Right lobe of liver (tissue), 6 donors: ENCODE measurements around the gene STON2. TPM values are rescaled to one million over a fixed set of nuclear protein-coding genes. Genes with fewer than 3 reads are reported as not detected.

Experiments
- ATAC-seq, 4 donors: fragments of 200-7000 bp; cut with Tn5 transposase; one replicate each; pipeline ENCODE4 v1.9.1; 2020; ENCODE audit warnings: mild to moderate bottlenecking in 4 of 4, moderate library complexity in 4 of 4
- DNase-seq, 3 donors: peaks; one replicate each; pipeline ENCODE4 v3.0.0-alpha.2; 2020
- H3K27ac ChIP-seq, 3 donors: fragments of 200-600 bp; one replicate each; pipeline ENCODE4 v1.8.0; 2022
- H3K27me3 ChIP-seq, 2 donors: fragments of 200-600 bp; one replicate each; pipeline ENCODE4 v1.8.0; 2022
- H3K36me3 ChIP-seq, 4 donors: fragments of 200-600 bp; sonication (generic) in 1 of 4; one replicate each; pipeline versions ENCODE4 v1.5.1 to v1.8.0; 2017 to 2022; ENCODE audit warnings: control low read depth in 1 of 4
- H3K4me1 ChIP-seq, 4 donors: fragments of 200-600 bp; sonication (generic) in 1 of 4; one replicate each; pipeline versions ENCODE4 v1.5.1 to v1.8.0; 2017 to 2022; ENCODE audit warnings: control low read depth in 1 of 4
- H3K4me3 ChIP-seq, 3 donors: fragments of 200-600 bp; one replicate each; pipeline ENCODE4 v1.8.0; 2022
- H3K9me3 ChIP-seq, 4 donors: fragments of 200-600 bp; sonication (generic) in 1 of 4; one replicate each; pipeline versions ENCODE4 v1.5.1 to v1.8.0; 2017 to 2022; ENCODE audit warnings: control low read depth in 1 of 4
- CTCF ChIP-seq, 4 donors: fragments of 200-600 bp in 3 of 4; fragments of 450-650 bp in 1 of 4; IDR thresholded peaks; one replicate each; pipeline versions ENCODE4 v1.5.1 to v1.8.0; 2016 to 2022; ENCODE audit warnings: antibody characterized with exemption in 4 of 4, mild to moderate bottlenecking in 2 of 4
- POLR2A ChIP-seq: fragments of 450-650 bp; IDR thresholded peaks from one replicate; pipeline ENCODE4 v1.6.1; 2017; ENCODE audit warnings: antibody characterized with exemption, mild to moderate bottlenecking
- WGBS: methylation state at CpG from one replicate; pipeline ENCODE4 v1.1.6; 2018; ENCODE audit warnings: low coverage, low lambda C conversion rate; ENCODE audit not compliant: insufficient coverage; ENCODE audit errors: missing lambda C conversion rate; 5-methylcytosine and 5-hydroxymethylcytosine counted together
- intact Hi-C, 2 donors: fragments of 100-400 bp; cut with DNase I; formaldehyde crosslinking; loops; one replicate each; pipeline versions ENCODE4 v1.11.2 to v1.14.1; 2022
- total RNA-seq, 6 experiments: library from RNA; depleted of rRNA in 2 of 6; stranded (reverse); fragments of >200 nt in 2 of 6; fragmentation: NEBNext Ultra II Directional in 3 of 6; extraction: Animal tissue kit (Norgen Biotek cat#: 25700) in 3 of 6; gene quantifications; one replicate each; pipeline versions ENCODE4 v1.1.0 to v1.2.4, GENCODE V29; 2016 to 2023
- donor health status: DM: no; HTN: yes; CAD: no.
- donor health status: DM: no; HTN: no; CAD: no.
- donor health status: DM: no; HTN: no; CAD: no.
- donor health status: DM: no; HTN: yes; CAD: no.
- donor health status: DM: no; HTN: yes; CAD: no.

STON2 gene
- total RNA-seq, 6 experiments from 2014 or later, result 4.9 to 23.7 (median 10.7) TPM

- 20% methylated on average over 1 of the region's 3 CpGs for WGBS
- H3K4me1 ChIP-seq, result no peaks in the 10 kb centered on the region
- no peaks in the 10 kb centered on the region for H3K9me3 ChIP-seq
- no peak for ATAC-seq
- TF ChIP-seq CTCF (IDR thresholded peaks at IDR 0.05), result no peak
- TF ChIP-seq POLR2A, result no peak
- H3K4me3 ChIP-seq, result no peak overlapping the region
- H3K27ac ChIP-seq, result no peak overlapping the region
- intact Hi-C loops, result no loop called here
- H3K27me3 ChIP-seq, result no peaks in the 10 kb centered on the region
- no peak for DNase-seq
- no peaks in the 10 kb centered on the region for H3K36me3 ChIP-seq
These were observed 69.5 kb downstream of the STON2 start for GRCh38 chr14:81330619-81331122.

- intact Hi-C loops, result no loop called here
- Histone ChIP-seq H3K4me3 (no peak overlapping the region), H3K36me3 (no peaks in the 10 kb centered on the region), H3K27me3 (no peaks in the 10 kb centered on the region), H3K27ac (no peak overlapping the region), H3K4me1 (no peaks in the 10 kb centered on the region), H3K9me3 (no peaks in the 10 kb centered on the region)
- TF ChIP-seq CTCF (IDR thresholded peaks at IDR 0.05) (no peak), POLR2A (no peak)
- DNase-seq (no peak), ATAC-seq (no peak)
- 67% methylated on average over 1 of the region's 9 CpGs for WGBS
These were observed 70.3 kb downstream of the STON2 start for GRCh38 chr14:81329640-81330381.

- Histone ChIP-seq H3K27me3 (no peaks in the 10 kb centered on the region), H3K9me3 (no peaks in the 10 kb centered on the region), H3K4me3 (no peak overlapping the region), H3K4me1 (no peaks in the 10 kb centered on the region), H3K36me3 (no peaks in the 10 kb centered on the region), H3K27ac (no peak overlapping the region)
- TF ChIP-seq CTCF (IDR thresholded peaks at IDR 0.05) (no peak), POLR2A (no peak)
- ATAC-seq, result no peak
- intact Hi-C loops, result no loop called here
- DNase-seq, result no peak
- WGBS, result 90% methylated on average over 2 of the region's 2 CpGs
These were observed 73.7 kb downstream of the STON2 start for GRCh38 chr14:81326451-81326850.

- Histone ChIP-seq H3K9me3 (no peaks in the 10 kb centered on the region), H3K27ac (no peak overlapping the region), H3K4me1 (peaks cover 0 to 13% (median 0%) of the 10 kb centered on the region in 4 donors), H3K27me3 (no peaks in the 10 kb centered on the region), H3K36me3 (no peaks in the 10 kb centered on the region), H3K4me3 (no peak overlapping the region)
- 71% methylated on average over 4 of the region's 11 CpGs for WGBS
- TF ChIP-seq CTCF (IDR thresholded peaks at IDR 0.05), result no peak
- TF ChIP-seq POLR2A, result no peak
- ATAC-seq, result no peak
- intact Hi-C loops, result no loop called here
- no peak for DNase-seq
These were observed 76.1 kb downstream of the STON2 start for GRCh38 chr14:81324011-81324410.
